GM12878 (cell line): ENCODE results near the gene C1orf115. TPM values are rescaled to one million over a fixed set of nuclear protein-coding genes. Genes with fewer than 3 reads are reported as not detected.

ENCODE experiments used
- ATAC-seq: fragments of 200-7000 bp; cut with Tn5 transposase; 3 replicates; pipeline ENCODE4 v1.9.1; 2020; ENCODE audit warnings: mild to moderate bottlenecking, moderate library complexity
- BruUV-seq: library from RNA; stranded (reverse); fragments of 400-500 nt; replicated peaks from 2 replicates; lab custom pipeline; 2021; lab: Mats Ljungman, UMichigan
- CTCF ChIA-PET: fragments of 300-600 bp; sonication (Branson Sonifier 250); formaldehyde crosslinking; extraction: SDS; loops from one replicate; lab custom pipeline; 2021; ENCODE audit warnings: inconsistent platforms; lab: Yijun Ruan, JAX
- POLR2A ChIA-PET: fragments of 350-600 bp; formaldehyde crosslinking; extraction: SDS; loops from one replicate; lab custom pipeline; 2021; ENCODE audit warnings: inconsistent platforms; lab: Charles Lee
- RAD21 ChIA-PET: fragments of 300-600 bp; sonication (Branson Sonifier 250); formaldehyde crosslinking; loops from one replicate; lab custom pipeline; 2023; ENCODE audit warnings: antibody characterized with exemption; ENCODE audit not compliant: unreplicated experiment; lab: Charles Lee
- SMC1A ChIA-PET: fragments of 300-600 bp; sonication (Branson Sonifier 250); formaldehyde crosslinking; loops from one replicate; lab custom pipeline; 2023; ENCODE audit not compliant: unreplicated experiment, uncharacterized antibody; lab: Charles Lee
- DNase-seq: peaks from one replicate; pipeline ENCODE4 v3.0.0-alpha.2; 2011; ENCODE audit warnings: low read depth, low spot score
- FAIRE-seq: peaks from 3 replicates; lab custom pipeline; 2011; peaks lifted over from hg19 to GRCh38; lab: Jason Lieb, UNC
- H2AFZ ChIP-seq: 2 replicates; pipeline ENCODE4 v1.6.0; 2011; ENCODE audit warnings: low read depth, low read length, control low read depth; ENCODE audit not compliant: control insufficient read depth
- H3K27ac ChIP-seq: 2 replicates; pipeline ENCODE4 v1.5.1; 2011; ENCODE audit warnings: control low read depth; ENCODE audit not compliant: control insufficient read depth, insufficient read depth
- H3K27me3 ChIP-seq, 2 experiments: replicated peaks in 1 of 2; 2 replicates each; pipeline versions ENCODE4 v1.6.0 to v1.6.1; 2011; ENCODE audit warnings: low read length in 1 of 2; ENCODE audit not compliant: control insufficient read depth in 2 of 2, insufficient read depth in 2 of 2
- H3K36me3 ChIP-seq, 2 experiments: 2 replicates each; pipeline ENCODE4 v1.5.1; 2011; ENCODE audit warnings: low read length in 1 of 2; ENCODE audit not compliant: control insufficient read depth in 2 of 2, insufficient read depth in 2 of 2
- H3K4me1 ChIP-seq: 2 replicates; pipeline ENCODE4 v1.6.1; 2011; ENCODE audit warnings: mild to moderate bottlenecking, low read length, moderate library complexity, mixed read lengths; ENCODE audit not compliant: control insufficient read depth, insufficient read depth
- H3K4me2 ChIP-seq: 2 replicates; pipeline ENCODE4 v1.6.0; 2011; ENCODE audit warnings: control low read depth; ENCODE audit not compliant: control insufficient read depth, insufficient read depth
- H3K4me3 ChIP-seq: fragments of 200-600 bp; sonication (generic); 2 replicates; pipeline ENCODE4 v1.5.1; 2016
- H3K79me2 ChIP-seq: 2 replicates; pipeline ENCODE4 v1.6.0; 2011; ENCODE audit warnings: low read length; ENCODE audit not compliant: control insufficient read depth, insufficient read depth
- H3K9ac ChIP-seq: 2 replicates; pipeline ENCODE4 v1.8.0; 2011; ENCODE audit warnings: low read length, control low read depth, mixed read lengths; ENCODE audit not compliant: control insufficient read depth, insufficient read depth
- H3K9me3 ChIP-seq: replicated peaks from 3 replicates; pipeline ENCODE4 v1.5.1; 2011; ENCODE audit warnings: mild to moderate bottlenecking, low read length; ENCODE audit not compliant: control insufficient read depth, insufficient read depth
- H4K20me1 ChIP-seq: 2 replicates; pipeline ENCODE4 v1.6.0; 2011; ENCODE audit not compliant: control insufficient read depth, insufficient read depth
- ATF7 ChIP-seq: fragments of 450-650 bp; IDR thresholded peaks from 2 replicates; pipeline ENCODE4 v1.6.1; 2016; ENCODE audit warnings: low read depth, mild to moderate bottlenecking
- REST ChIP-seq: IDR thresholded peaks from 2 replicates; pipeline ENCODE4 v1.6.1; 2012; ENCODE audit warnings: mild to moderate bottlenecking, low read depth, low read length
- TCF3 ChIP-seq: IDR thresholded peaks from 2 replicates; pipeline ENCODE4 v1.6.1; 2012; ENCODE audit warnings: low read depth, mild to moderate bottlenecking, low read length, borderline replicate concordance; ENCODE audit not compliant: insufficient read depth
- WGBS: methylation state at CpG from one replicate; pipeline ENCODE4 v1.1.6; 2016; ENCODE audit warnings: low lambda C conversion rate; ENCODE audit not compliant: insufficient replicate concordance, insufficient coverage; ENCODE audit errors: missing lambda C conversion rate; 5-methylcytosine and 5-hydroxymethylcytosine counted together
- in situ Hi-C: fragments of 300-500 bp; cut with MboI; formaldehyde crosslinking; loops from 9 replicates; pipeline ENCODE4 v1.14.3; 2018; ENCODE audit warnings: mixed read lengths
- intact Hi-C: fragments of 100-400 bp; cut with micrococcal nuclease; formaldehyde crosslinking; loops from one replicate; pipeline ENCODE4 v1.14.2; 2022; ENCODE audit not compliant: unreplicated experiment
- polyA plus RNA-seq, 11 experiments: library from polyadenylated mRNA; depleted of rRNA in 4 of 11; unstranded in 6 of 11; stranded (reverse) in 5 of 11; fragments of >200 nt; fragmentation: Nextera tagmentation in 4 of 11; fragmentation: Illumina TruSeq in 1 of 11; extraction: Ambion mirVana in 4 of 11; extraction: Trizol in 1 of 11; gene quantifications; 1 replicate in 1 of 11; 2 replicates in 10 of 11; pipeline versions ENCODE4 v1.2.1 to v1.2.3, GENCODE V29; 2011 to 2016; ENCODE audit warnings: inconsistent platforms in 2 of 11, missing spikeins in 2 of 11, low read depth in 1 of 11
- total RNA-seq, 4 experiments: library from RNA; depleted of rRNA in 3 of 4; stranded (reverse); fragments of >200 nt in 3 of 4; fragmentation: Illumina TruSeq in 1 of 4; extraction: Trizol in 1 of 4; gene quantifications; 2 replicates each; pipeline versions ENCODE4 v1.2.1 to v1.2.3, GENCODE V29; 2013 to 2021

Gene C1orf115
- total and polyA plus RNA-seq, 10 of the 15 experiments (the other 5 are each of a cell fraction or from before 2014, with no cell fraction given): 0.52 to 5.0 (median 4.1) TPM

DNA sequence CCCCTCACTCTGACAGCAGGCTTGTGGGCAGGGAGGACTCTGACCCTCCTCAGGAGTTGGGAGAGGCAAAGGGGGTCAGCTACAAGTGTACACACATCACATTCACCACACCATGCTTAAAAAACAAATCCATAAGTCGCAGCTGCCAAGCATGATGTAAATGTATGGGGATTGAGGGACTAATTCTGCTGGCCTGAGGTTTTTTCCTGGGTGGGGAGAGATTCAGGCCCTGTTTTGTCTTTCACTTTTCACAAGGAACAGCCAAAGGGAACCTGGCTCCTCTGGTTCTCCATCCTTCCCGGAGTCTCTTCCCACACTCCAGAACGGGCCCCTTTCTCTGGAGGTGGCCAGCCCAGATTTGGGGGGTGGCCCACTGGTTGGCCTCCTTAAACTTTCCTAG lies 56.7 kb downstream of the C1orf115 start (continued):
- TF ChIP-seq REST: no peak

GRCh38 chr1:220747437-220748088 lies 57.4 kb downstream of the C1orf115 start:
- ChIA-PET SMC1A (interaction anchor here (1.3 to 2.2 kb wide), 2 partner anchors 10 to 16 kb away, joined by 6 to 7 read pairs; no protein-coding TSS in a partner anchor), RAD21 (interaction anchor here (1.8 kb wide), 1 partner anchor 14 kb away, joined by 5 read pairs; no protein-coding TSS in a partner anchor), CTCF (interaction anchor here (0.8 to 2.6 kb wide), 6 partner anchors 9 to 30 kb away, joined by 3 to 12 read pairs (median 4); no protein-coding TSS in a partner anchor), POLR2A (interaction anchor here (1.0 kb wide), 1 partner anchor 16 kb away, joined by 3 read pairs; no protein-coding TSS in a partner anchor)
- Histone ChIP-seq H3K4me1 (no peaks in the 10 kb centered on the region), H3K36me3 (no peaks in the 10 kb centered on the region), H3K27me3 (peaks cover 2 to 10% of the 10 kb centered on the region in 2 experiments; a peak in 2 of 4 replicates), H3K79me2 (no peaks in the 10 kb centered on the region), H3K4me3 (no peak overlapping the region), H3K4me2 (peak overlapping the region; percentile 53; the same call in 1 of the 2 replicates), H3K9ac (no peak overlapping the region), H4K20me1 (no peaks in the 10 kb centered on the region), H3K9me3 (no peaks in the 10 kb centered on the region)
- FAIRE-seq (no peak), DNase-seq (no peak), ATAC-seq (peak; percentile 32)
- BruUV-seq: no TSS peak
- 17% methylated on average over 18 of the region's 18 CpGs for WGBS
- in situ Hi-C loops: no loop called here
- TF ChIP-seq ATF7 (no peak), TCF3 (no peak)
- TF ChIP-seq, all 136 proteins: peak for 0
- no peak overlapping the region for H3K27ac ChIP-seq
- intact Hi-C loops: no loop called here
- H2AFZ ChIP-seq: peak overlapping the region; percentile 17; the same call in 1 of the 2 replicates
